ENCODE measurements around the gene CLK4.
A peak's percentile ranks its signal among the peaks of the same experiment; 100 is the strongest.
"Not testable (repeated sequence)": the region's sequence is repeated elsewhere in the genome, so short reads cannot be mapped to it uniquely, and the experiment has no call there.

The CLK4 gene

DNA sequence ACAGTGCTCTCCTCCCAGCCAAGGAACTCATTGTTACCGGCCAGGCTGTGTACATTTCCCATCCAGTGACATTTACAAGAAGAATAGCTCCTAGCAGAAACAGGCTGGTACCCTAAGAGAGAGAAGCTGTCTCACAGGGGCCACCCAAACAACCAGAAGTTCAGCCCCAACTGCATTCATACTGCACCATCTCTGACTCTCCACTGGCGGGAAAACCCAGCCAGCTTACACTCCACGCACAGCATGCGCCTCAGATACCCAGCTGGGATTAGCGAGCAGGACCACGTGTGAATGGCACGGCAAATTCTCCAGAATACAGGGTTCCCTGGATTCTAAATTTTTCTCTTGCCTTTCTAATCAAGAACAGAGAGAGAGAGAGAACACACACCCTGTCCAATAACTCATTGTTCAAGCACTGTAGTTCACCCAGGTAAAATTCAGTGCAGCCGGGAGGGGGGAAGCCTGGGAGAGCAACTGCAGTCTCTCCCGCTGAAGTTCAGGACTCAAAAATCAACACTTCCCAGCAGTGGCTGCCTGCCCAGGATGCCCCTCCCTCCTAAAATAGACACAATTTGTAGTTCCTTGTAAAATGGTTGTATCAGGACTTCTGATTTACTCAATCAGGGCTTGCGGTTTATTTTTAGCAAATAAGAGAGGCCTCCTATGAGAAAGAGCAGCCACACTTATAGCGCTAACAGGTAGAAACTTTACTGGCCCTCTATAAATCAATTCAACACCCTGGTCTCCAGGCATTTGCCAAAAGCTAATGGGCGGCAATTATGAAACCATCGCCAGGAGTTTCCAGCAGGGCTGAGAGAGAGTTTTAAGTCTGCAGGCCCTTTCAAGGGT is 38.9 kb downstream of the CLK4 start:
- H3K4me1 ChIP-seq (ENCODE audit: insufficient read depth, low read length): peaks cover 16% of the 10 kb centered on the region; the same call in 1 of the 2 replicates
- H3K9ac ChIP-seq (ENCODE audit: low read depth, low read length): peak overlapping the region; percentile 77
- no peaks in the 10 kb centered on the region; the same call in 1 of the 2 replicates for H3K9me3 ChIP-seq (ENCODE audit: control insufficient read depth, insufficient read depth, low read length)
- H3K36me3 ChIP-seq (ENCODE audit: insufficient read depth, low read length): no peaks in the 10 kb centered on the region

- H3K9ac ChIP-seq (ENCODE audit: low read depth, low read length): no peak overlapping the region
- no peaks in the 10 kb centered on the region; the same call in 1 of the 2 replicates for H3K9me3 ChIP-seq (ENCODE audit: control insufficient read depth, insufficient read depth, low read length)
- peaks cover 13% of the 10 kb centered on the region; the same call in 1 of the 2 replicates for H3K4me1 ChIP-seq (ENCODE audit: insufficient read depth, low read length)
- H3K36me3 ChIP-seq (ENCODE audit: insufficient read depth, low read length): no peaks in the 10 kb centered on the region
Observed at GRCh38 chr5:178586396-178586795, 40.5 kb downstream of the CLK4 start.

GRCh38 chr5:178585421-178585820 is 41.4 kb downstream of the CLK4 start:
- not testable (repeated sequence) for H3K9ac ChIP-seq (ENCODE audit: low read depth, low read length); H3K9me3 ChIP-seq (ENCODE audit: control insufficient read depth, insufficient read depth, low read length); H3K4me1 ChIP-seq (ENCODE audit: insufficient read depth, low read length); H3K36me3 ChIP-seq (ENCODE audit: insufficient read depth, low read length)

- no peak overlapping the region for H3K9ac ChIP-seq (ENCODE audit: low read depth, low read length)
- H3K36me3 ChIP-seq (ENCODE audit: insufficient read depth, low read length): no peaks in the 10 kb centered on the region
- H3K9me3 ChIP-seq (ENCODE audit: control insufficient read depth, insufficient read depth, low read length): no peaks in the 10 kb centered on the region; the same call in 1 of the 2 replicates
- H3K4me1 ChIP-seq (ENCODE audit: insufficient read depth, low read length): peaks cover 2% of the 10 kb centered on the region; the same call in 1 of the 2 replicates
Observed at GRCh38 chr5:178583279-178583678, 43.6 kb downstream of the CLK4 start.

GRCh38 chr5:178582291-178582690 is 44.6 kb downstream of the CLK4 start:
- no peaks in the 10 kb centered on the region for H3K9me3 ChIP-seq (ENCODE audit: control insufficient read depth, insufficient read depth, low read length)
- peaks cover 4% of the 10 kb centered on the region for H3K4me1 ChIP-seq (ENCODE audit: insufficient read depth, low read length)
- H3K36me3 ChIP-seq (ENCODE audit: insufficient read depth, low read length): no peaks in the 10 kb centered on the region
- H3K9ac ChIP-seq (ENCODE audit: low read depth, low read length): no peak overlapping the region

DNA sequence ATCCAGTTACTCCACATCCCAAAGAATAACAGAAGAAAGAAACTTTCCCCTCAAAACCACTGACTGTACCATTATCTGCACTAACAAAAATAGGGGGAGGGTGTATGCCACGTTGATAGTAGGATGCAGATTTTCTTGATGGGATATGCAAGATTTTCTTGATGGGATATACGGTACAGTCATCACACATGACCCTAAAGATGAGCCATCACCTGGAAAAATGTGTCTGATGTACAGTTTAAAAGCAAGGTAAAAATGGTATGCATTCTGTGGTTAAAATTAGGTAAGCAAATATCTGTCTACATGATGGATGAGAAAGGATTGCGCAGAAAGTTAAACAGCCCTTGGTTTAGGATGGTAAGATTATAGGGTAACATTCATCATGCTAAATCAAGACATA is 45.2 kb downstream of the CLK4 start:
- Histone ChIP-seq H3K9me3 (ENCODE audit: control insufficient read depth, insufficient read depth, low read length) (no peaks in the 10 kb centered on the region), H3K9ac (ENCODE audit: low read depth, low read length) (no peak overlapping the region), H3K4me1 (ENCODE audit: insufficient read depth, low read length) (peaks cover 4% of the 10 kb centered on the region), H3K36me3 (ENCODE audit: insufficient read depth, low read length) (no peaks in the 10 kb centered on the region)

- Histone ChIP-seq H3K36me3 (ENCODE audit: insufficient read depth, low read length) (no peaks in the 10 kb centered on the region), H3K4me1 (ENCODE audit: insufficient read depth, low read length) (peaks cover 11% of the 10 kb centered on the region)
Observed at GRCh38 chr5:178580271-178580955, 46.4 kb downstream of the CLK4 start.

DNA sequence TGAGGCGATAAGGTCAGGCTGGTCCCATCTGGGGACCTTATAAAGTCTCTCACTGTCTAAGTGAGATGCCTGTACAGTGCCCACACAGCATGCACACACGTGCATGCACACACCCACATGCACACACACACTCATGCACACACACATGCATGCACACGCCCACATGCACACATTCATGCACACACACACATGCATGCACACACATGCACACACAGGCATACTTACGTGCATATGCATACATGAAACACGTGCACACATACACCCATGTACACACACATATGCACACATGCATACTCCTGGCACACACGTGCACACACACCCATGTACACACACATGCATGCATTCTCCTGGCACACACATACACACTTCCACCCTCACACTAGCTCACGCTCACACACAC is 48.9 kb downstream of the CLK4 start:
- H3K9ac ChIP-seq (ENCODE audit: low read depth, low read length): peak overlapping the region; percentile 84; the same call in 1 of the 2 replicates
- peaks cover 13% of the 10 kb centered on the region for H3K4me1 ChIP-seq (ENCODE audit: insufficient read depth, low read length)
- peaks cover under 1% of the 10 kb centered on the region; the same call in 1 of the 2 replicates for H3K9me3 ChIP-seq (ENCODE audit: control insufficient read depth, insufficient read depth, low read length)
- peaks cover 4% of the 10 kb centered on the region; the same call in 1 of the 2 replicates for H3K36me3 ChIP-seq (ENCODE audit: insufficient read depth, low read length)

More at GRCh38 chr5:178580271-178580955, 46.4 kb downstream of the CLK4 start:
- H3K9ac ChIP-seq (ENCODE audit: low read depth, low read length): no peak overlapping the region
- no peaks in the 10 kb centered on the region for H3K9me3 ChIP-seq (ENCODE audit: control insufficient read depth, insufficient read depth, low read length)

GRCh38 chr5:178577376-178577839 is 49.4 kb downstream of the CLK4 start:
- peaks cover 13% of the 10 kb centered on the region for H3K4me1 ChIP-seq (ENCODE audit: insufficient read depth, low read length)
- peak overlapping the region; percentile 84 for H3K9ac ChIP-seq (ENCODE audit: low read depth, low read length)
- H3K36me3 ChIP-seq (ENCODE audit: insufficient read depth, low read length): peaks cover 6% of the 10 kb centered on the region
- H3K9me3 ChIP-seq (ENCODE audit: control insufficient read depth, insufficient read depth, low read length): peaks cover 6% of the 10 kb centered on the region; the same call in 1 of the 2 replicates

GRCh38 chr5:178576591-178577351 is 50.1 kb downstream of the CLK4 start:
- Histone ChIP-seq H3K9me3 (ENCODE audit: control insufficient read depth, insufficient read depth, low read length) (peaks cover 6% of the 10 kb centered on the region; the same call in 1 of the 2 replicates), H3K36me3 (ENCODE audit: insufficient read depth, low read length) (peaks cover 6% of the 10 kb centered on the region), H3K4me1 (ENCODE audit: insufficient read depth, low read length) (peaks cover 13% of the 10 kb centered on the region), H3K9ac (ENCODE audit: low read depth, low read length) (peak overlapping the region; percentile 84)

DNA sequence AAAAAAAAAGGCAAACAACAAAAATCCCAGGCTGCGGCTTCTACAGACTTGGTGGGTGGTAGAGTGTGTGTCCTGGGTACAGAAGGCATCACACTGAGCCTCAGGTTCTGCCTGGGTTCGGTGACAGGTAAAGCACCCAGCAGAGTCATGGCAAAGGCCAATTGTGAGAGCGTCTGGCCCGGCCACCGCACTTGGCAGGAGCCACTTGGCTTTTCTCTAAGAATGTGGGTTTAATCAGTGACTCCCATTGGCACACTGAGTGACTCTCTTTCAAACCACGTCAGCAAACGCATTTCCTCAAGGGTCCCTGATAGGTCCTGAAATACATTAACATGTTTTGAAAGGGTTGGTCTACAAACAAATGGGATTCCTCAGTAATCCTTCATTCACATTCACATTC is 53.6 kb downstream of the CLK4 start:
- peaks cover 6% of the 10 kb centered on the region for H3K36me3 ChIP-seq (ENCODE audit: insufficient read depth, low read length)
- H3K9ac ChIP-seq (ENCODE audit: low read depth, low read length): no peak overlapping the region
- H3K4me1 ChIP-seq (ENCODE audit: insufficient read depth, low read length): peaks cover 13% of the 10 kb centered on the region
- peaks cover 6% of the 10 kb centered on the region; the same call in 1 of the 2 replicates for H3K9me3 ChIP-seq (ENCODE audit: control insufficient read depth, insufficient read depth, low read length)

- Histone ChIP-seq H3K36me3 (ENCODE audit: insufficient read depth, low read length) (peaks cover 6% of the 10 kb centered on the region), H3K9ac (ENCODE audit: low read depth, low read length) (no peak overlapping the region), H3K4me1 (ENCODE audit: insufficient read depth, low read length) (peaks cover 10% of the 10 kb centered on the region), H3K9me3 (ENCODE audit: control insufficient read depth, insufficient read depth, low read length) (peaks cover 6% of the 10 kb centered on the region; the same call in 1 of the 2 replicates)
Observed at GRCh38 chr5:178572617-178573016, 54.2 kb downstream of the CLK4 start.

DNA sequence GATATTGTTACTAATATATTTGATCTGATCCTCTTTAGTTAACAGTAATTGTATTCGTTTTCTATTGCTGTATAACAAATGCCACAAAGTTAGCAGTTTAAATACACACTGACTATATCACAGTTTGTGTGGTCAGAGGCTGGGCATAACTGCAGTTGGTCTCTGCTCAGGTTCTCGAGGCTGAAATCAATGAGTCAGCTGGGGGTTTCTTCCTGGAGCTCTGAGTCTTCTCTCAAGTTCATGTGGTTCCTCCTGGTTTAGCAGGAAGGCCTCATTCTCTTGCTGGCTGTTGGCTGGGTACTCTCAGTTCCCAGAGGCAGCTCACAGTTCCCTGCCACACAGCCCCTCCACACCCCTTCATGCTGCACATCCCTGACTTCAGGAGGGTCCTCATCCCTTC is 57.4 kb downstream of the CLK4 start:
- Histone ChIP-seq H3K4me1 (ENCODE audit: insufficient read depth, low read length) (peaks cover 9% of the 10 kb centered on the region), H3K9me3 (ENCODE audit: control insufficient read depth, insufficient read depth, low read length) (peaks cover 6% of the 10 kb centered on the region; the same call in 1 of the 2 replicates), H3K9ac (ENCODE audit: low read depth, low read length) (no peak overlapping the region), H3K36me3 (ENCODE audit: insufficient read depth, low read length) (peaks cover 6% of the 10 kb centered on the region)
